Measurements from ENCODE around the gene AOPEP.

DNA sequence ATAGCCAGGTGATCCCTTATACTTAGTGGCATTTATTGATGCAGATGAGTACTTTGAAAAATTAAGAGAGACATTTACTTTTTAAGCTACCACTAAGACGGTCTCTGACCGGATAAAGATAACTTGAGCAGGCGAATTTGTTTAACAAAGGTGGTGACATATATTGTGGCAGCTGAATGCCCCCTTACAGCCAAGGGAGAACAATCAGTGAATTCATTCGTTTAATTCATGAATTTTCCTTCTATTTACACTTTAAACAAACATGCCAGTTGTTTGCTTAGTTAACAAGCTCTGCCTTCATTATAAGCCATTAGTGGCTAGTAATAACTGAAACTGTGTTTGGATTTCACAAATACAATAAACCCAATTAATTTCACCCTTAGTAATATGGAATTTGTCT, 187.1 kb downstream of the AOPEP start:
- TF ChIP-seq POLR2AphosphoS5 (IDR thresholded peaks at IDR 0.05) = no peak
- TF ChIP-seq, protein P1, sequence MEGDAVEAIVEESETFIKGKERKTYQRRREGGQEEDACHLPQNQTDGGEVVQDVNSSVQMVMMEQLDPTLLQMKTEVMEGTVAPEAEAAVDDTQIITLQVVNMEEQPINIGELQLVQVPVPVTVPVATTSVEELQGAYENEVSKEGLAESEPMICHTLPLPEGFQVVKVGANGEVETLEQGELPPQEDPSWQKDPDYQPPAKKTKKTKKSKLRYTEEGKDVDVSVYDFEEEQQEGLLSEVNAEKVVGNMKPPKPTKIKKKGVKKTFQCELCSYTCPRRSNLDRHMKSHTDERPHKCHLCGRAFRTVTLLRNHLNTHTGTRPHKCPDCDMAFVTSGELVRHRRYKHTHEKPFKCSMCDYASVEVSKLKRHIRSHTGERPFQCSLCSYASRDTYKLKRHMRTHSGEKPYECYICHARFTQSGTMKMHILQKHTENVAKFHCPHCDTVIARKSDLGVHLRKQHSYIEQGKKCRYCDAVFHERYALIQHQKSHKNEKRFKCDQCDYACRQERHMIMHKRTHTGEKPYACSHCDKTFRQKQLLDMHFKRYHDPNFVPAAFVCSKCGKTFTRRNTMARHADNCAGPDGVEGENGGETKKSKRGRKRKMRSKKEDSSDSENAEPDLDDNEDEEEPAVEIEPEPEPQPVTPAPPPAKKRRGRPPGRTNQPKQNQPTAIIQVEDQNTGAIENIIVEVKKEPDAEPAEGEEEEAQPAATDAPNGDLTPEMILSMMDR (IDR thresholded peaks at IDR 0.05) = no peak
- TF ChIP-seq POLR2A (IDR thresholded peaks at IDR 0.05; ENCODE audit: low read depth) = no peak

Data from esophagus muscularis mucosa (tissue), 3 donors.